Right lung (tissue), 5 donors: Measurements from ENCODE around the gene DLL4. TPM values are rescaled to one million over a fixed set of nuclear protein-coding genes. Genes with fewer than 3 reads are reported as not detected.

Experiments used
- DNase-seq, 2 donors: peaks; one replicate each; pipeline ENCODE4 v3.0.0-alpha.2; 2013
- polyA plus RNA-seq, 5 donors: library from polyadenylated mRNA; unstranded; fragments of 120-200 nt; gene quantifications; one replicate each; pipeline versions ENCODE4 v1.2.1 to v1.2.3, GENCODE V29; 2013; ENCODE audit warnings: inconsistent platforms in 1 of 5, low replicate concordance in 1 of 5; ENCODE audit not compliant: insufficient read length in 5 of 5, insufficient read depth in 1 of 5

The DLL4 gene
- polyA plus RNA-seq, 5 donors, result 12.7 to 24.7 (median 19.7) TPM

DNA sequence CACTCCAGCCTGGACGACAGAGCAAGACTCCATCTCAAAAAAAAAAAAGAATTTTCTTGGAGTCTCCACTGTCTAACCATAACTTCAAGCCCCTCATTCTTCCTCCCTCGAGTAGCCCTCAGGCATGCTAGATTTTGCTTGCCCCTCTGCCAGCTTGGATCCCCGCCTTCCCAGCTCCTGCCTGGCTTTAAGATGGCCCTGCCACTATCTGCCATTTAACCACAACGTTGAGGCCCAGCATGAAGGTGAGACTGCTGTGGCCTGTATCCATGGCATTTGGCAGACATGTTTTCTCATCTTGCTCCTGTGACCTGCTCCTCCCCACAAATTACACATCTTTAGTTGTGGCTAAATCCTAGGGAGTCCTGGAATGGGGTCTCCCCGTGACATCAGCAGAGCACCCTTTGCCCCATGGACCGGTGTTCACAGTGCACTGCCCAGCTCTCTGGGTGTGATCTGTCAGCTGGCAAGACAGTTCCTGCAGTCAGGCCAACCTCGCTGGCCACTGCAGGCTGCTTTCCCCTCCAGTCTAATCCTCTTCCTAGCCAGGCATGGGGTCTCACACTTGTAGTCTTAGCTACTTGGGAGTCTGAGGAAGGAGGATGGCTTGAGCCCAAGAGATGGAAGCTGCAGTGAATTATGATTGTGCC is 24.5 kb upstream of the DLL4 start:
- DNase-seq, result no peak

DNA sequence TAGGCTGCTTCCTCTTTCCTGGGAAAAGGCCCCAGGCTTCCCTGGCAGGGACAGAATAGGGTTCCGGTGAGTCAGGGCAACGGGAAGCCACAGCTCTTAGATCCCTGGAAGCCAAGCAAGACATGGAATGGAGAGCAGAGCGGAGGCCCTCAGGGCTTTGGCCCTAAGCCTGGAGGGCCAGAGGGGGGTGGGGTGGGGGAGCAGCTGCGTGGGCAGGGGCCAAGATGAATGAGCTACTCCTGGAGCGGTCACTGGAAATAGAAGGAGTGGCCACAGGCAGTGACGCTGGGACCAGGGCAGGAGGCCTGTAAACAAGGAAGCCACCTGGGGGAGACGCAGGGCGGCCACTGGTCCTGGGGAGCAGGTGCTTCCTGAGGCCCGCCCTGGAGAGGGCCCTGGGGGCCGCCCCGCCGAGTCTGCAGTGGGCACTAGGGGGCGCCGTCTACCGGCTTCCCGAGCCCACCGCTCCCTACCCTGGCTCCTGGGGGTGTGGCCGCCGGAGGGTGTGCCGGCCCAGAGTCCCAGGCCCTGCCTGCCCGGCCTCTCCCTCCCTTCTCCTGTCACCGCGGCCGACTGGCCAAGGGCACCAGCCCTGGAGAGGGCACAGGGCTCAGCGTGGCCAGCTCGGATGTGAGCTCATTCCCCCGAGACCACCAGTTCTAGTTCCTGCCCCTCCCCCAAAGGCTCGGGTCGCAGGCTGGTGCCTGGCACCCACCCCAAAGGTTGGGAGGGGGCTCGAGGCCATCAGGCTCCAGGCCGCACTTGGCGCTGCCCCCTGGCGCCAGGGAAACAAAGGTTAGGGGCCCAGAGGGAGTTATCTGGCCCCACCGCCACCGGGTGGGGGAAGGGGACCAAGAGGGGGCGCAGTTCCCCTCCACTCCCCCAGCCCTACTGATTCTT is 22.8 kb upstream of the DLL4 start:
- DNase-seq, result peak; percentile 83

DNA sequence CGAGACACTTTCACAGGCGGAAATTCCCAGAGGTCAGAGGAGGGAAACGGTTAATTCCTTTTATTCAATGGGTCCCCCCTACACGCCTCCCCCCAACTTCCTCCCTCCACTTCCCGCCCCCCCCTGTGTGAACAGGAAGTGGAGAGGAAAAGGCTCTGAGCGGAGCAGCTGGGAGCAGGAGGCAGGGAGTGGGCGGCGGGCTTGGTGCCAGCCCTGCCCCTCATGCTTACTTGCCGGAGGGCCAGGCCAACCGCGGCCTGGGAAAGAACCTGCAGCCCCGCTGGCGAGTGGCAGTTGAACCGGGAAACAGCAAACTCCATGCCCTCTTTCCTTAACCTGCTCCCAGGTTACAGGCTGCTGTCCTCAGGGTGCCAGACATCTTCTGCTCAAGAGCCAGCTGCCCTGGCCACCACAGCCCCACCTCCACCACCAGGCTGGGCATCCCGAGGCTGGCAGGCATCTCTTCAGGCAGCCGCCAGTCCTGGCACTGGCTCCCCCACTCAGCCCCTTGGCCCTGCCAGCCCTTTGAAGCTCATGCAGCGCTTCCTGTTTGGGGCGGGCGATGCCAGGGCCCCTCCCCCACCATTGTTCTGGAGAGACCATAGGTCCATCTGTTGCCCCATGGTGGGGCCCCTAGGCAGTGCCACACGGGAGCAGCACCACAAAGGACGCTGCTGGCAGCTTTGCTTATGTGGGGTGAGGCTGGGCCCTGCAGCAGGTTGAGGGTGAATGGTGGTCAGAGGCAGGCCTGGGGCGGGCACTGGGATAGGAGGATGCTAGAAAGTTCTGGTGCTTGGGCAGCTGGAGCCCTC is 21.9 kb upstream of the DLL4 start:
- no peak for DNase-seq

DNA sequence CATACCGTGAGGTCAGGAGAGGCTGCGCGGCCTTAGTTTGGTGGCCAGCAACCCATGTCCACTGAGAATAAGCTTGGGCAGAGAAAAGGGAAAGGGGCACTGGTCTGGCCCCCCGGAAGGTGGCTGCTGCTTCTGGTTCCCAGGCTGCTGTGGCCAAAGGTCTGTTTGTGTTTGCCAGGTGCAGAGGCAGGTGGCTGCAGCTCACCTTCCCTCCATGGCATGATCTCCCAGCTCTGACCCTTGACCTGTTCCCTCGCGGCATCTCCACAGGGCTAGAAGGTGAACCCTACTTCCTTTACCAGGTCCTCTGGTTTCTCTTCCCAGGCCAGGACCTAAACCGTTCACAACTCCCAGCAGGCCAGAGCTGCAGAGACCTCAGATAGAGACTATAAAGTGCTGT is 21.0 kb upstream of the DLL4 start:
- no peak for DNase-seq

DNA sequence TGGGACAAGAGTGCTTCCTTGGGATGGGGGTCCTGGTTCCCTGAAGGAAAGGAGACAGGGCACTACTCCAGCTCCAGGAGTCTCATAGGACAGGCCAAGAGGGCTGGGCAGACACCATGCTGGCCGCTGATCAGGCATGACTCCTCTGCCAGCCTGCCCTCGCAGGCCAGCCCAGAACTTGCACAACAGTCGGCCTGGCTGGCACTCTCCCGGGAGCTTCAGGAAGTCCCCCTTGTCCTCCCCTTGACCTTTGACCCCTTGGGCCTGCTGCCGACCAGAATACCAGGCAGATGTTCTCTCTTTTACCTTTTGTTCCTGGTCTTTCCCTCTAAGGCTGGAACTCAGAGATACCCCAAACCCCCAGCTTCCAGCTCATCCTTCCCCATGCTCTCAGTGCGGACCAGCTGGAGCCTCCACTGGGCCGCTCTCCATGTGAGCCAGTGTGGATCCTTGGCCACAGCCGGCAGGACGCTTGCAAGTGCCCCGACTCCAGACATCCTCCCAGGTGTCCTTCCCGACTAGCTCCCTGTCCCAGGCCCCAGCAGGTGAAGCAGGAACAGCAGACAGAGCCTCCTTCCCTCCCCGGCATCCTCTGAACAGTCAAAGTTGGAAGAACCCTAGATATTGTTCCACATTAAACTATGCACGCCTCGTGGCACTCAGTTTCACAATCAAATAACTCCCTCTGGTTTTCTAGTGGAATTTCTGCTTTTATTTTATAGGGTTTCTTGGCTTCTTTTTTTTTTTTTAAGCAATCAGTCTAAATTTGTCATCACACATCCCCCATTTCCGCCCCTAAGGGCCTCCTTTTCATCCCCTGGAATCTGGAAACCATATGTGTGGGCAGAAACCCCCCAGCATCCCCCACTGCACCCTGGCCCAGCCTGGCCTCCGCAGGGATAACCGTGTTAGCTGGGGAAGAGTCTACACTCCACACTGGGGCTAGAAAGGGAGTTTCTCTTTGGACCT is 19.2 kb upstream of the DLL4 start:
- no peak for DNase-seq

DNA sequence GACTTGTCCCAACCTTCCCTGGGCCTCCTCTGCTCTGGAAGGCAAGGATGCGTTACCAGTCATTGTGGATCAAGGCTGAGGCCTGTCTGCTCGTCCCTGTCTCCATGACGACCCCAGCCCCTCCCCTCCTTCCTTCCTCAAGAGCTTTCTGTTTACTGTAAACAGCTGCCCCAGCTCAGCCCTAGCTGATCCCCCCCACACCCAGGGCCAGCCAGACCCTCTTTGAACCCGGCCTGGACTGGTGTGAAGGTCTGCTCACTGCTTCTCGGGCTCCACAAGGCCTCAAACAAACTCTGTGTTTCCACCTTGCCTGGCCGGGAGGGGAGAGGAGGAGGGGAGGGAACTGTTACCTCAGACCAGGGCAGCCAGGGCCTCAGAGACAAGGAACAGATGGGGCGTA is 18.0 kb upstream of the DLL4 start:
- no peak for DNase-seq

GRCh38 chr15:40911693-40912092 is 17.4 kb upstream of the DLL4 start:
- no peak for DNase-seq

- no peak for DNase-seq
Measured at GRCh38 chr15:40912478-40912877, 16.7 kb upstream of the DLL4 start.

GRCh38 chr15:40914013-40914412 is 15.1 kb upstream of the DLL4 start:
- DNase-seq, result no peak

GRCh38 chr15:40914486-40914885 is 14.7 kb upstream of the DLL4 start:
- DNase-seq, result no peak

- DNase-seq, result no peak
Measured at GRCh38 chr15:40915116-40915661, 14.0 kb upstream of the DLL4 start.

DNA sequence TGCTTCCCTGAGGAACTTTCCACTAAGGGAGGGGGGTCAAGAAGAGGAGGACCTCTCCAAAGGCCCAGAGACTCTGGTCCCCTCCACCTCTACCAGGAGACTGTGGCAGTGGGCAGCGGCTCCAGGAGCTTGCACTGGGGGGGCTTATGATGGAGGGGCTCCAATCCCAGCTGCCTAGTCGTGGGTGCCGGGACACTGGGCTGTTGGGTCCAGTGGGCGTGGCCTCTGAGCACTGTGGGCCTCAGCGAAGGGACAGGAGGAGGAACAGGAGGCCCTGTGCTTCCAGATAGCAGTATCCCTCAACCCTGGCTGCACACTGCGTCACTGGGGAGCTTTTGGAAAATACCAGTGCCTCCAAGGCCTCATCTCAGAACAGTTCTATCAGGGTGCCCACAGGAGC is 13.5 kb upstream of the DLL4 start:
- no peak for DNase-seq

GRCh38 chr15:40917585-40917984 is 11.6 kb upstream of the DLL4 start:
- DNase-seq, result no peak

- no peak for DNase-seq
Measured at GRCh38 chr15:40918146-40918798, 10.9 kb upstream of the DLL4 start.

- DNase-seq, result no peak
Measured at GRCh38 chr15:40918799-40919392, 10.2 kb upstream of the DLL4 start.

- no peak for DNase-seq
Measured at GRCh38 chr15:40921949-40922607, 7.1 kb upstream of the DLL4 start.

- DNase-seq, result no peak
Measured at GRCh38 chr15:40922608-40923005, 6.5 kb upstream of the DLL4 start.

DNA sequence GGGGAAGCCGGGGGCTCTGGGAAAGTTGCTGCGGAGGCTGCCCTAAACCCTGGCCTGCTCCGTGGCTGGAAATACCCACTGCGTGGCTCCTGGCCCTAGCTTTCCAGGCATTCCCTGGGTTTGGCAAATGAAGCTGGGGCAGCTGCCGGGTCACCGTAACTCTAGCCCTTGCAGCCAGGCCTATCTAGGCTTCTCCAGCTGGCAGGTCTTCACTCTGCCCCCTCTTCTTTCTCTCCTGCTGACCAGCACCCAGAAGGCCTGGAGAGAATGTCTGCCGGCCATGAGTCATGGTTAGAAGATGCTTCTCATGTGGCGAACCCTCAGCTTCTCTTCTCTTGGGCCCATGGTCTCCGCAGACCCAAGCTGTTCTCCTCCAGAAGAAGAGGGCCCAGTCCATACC is 5.6 kb upstream of the DLL4 start:
- DNase-seq, result no peak

DNA sequence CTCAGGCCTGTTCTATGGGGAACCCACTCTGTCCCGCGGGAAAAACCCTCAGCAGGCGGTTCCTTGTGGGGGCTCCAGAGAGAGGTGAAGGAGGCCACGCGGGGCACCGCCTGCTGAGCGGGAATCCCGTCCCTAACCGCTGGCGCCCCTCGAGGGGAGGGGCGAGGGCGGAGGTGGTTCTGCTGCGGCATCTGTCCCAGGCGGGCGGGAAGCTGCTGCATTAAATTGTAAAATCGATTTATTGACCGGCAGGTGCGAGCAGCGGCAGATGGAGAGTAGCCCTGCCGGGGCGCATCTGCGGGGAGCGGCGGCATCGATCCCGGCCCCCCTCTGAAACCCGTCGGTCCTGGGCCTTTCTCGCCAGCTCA is 3.7 kb upstream of the DLL4 start:
- DNase-seq, result no peak
